Effector memory CD4-positive, alpha-beta T cell (primary cell): ENCODE data around the gene LYPD5.
A peak's percentile ranks its signal among the peaks of the same experiment; 100 is the strongest.
"Not testable (repeated sequence)": the region's sequence is repeated elsewhere in the genome, so short reads cannot be mapped to it uniquely, and the experiment has no call there.

Source experiments
- DNase-seq, 3 donors: peaks; one replicate each; pipeline ENCODE4 v3.0.0-alpha.2; 2020
- H3K27ac ChIP-seq: 2 replicates; pipeline ENCODE4 v1.7.0; 2013; ENCODE audit warnings: mild to moderate bottlenecking, low read length, moderate library complexity; ENCODE audit not compliant: insufficient read depth, poor library complexity, severe bottlenecking
- H3K27me3 ChIP-seq: replicated peaks from 2 replicates; pipeline ENCODE4 v1.7.0; 2013; ENCODE audit warnings: mild to moderate bottlenecking, low read length; ENCODE audit not compliant: insufficient read depth, control insufficient read depth, poor library complexity, severe bottlenecking
- H3K36me3 ChIP-seq: 2 replicates; pipeline ENCODE4 v1.7.0; 2013; ENCODE audit warnings: mild to moderate bottlenecking, low read length, moderate library complexity; ENCODE audit not compliant: control insufficient read depth, insufficient read depth
- H3K4me1 ChIP-seq: 2 replicates; pipeline ENCODE4 v1.7.0; 2013; ENCODE audit warnings: low read length, mild to moderate bottlenecking; ENCODE audit not compliant: control insufficient read depth, insufficient read depth, poor library complexity, severe bottlenecking
- H3K4me3 ChIP-seq: 2 replicates; pipeline ENCODE4 v1.7.0; 2013; ENCODE audit warnings: low read length, low read depth, mild to moderate bottlenecking; ENCODE audit not compliant: insufficient read depth, poor library complexity, severe bottlenecking
- H3K9me3 ChIP-seq: 2 replicates; pipeline ENCODE4 v1.7.0; 2013; ENCODE audit warnings: mild to moderate bottlenecking, low read length, moderate library complexity; ENCODE audit not compliant: control insufficient read depth

LYPD5 gene

GRCh38 chr19:43807651-43808050 is 5.4 kb upstream of the LYPD5 start:
- Histone ChIP-seq H3K36me3 (no peaks in the 10 kb centered on the region), H3K4me1 (peaks cover 3% of the 10 kb centered on the region), H3K4me3 (no peak overlapping the region), H3K27me3 (no peaks in the 10 kb centered on the region), H3K9me3 (no peaks in the 10 kb centered on the region), H3K27ac (no peak overlapping the region)
- no peak for DNase-seq

- no peak overlapping the region for H3K27ac ChIP-seq
- no peaks in the 10 kb centered on the region for H3K27me3 ChIP-seq
- peaks cover 1% of the 10 kb centered on the region for H3K4me1 ChIP-seq
- H3K36me3 ChIP-seq: no peaks in the 10 kb centered on the region
- H3K9me3 ChIP-seq: no peaks in the 10 kb centered on the region
- DNase-seq: no peak
- no peak overlapping the region for H3K4me3 ChIP-seq
Measured at GRCh38 chr19:43806848-43807247, 4.6 kb upstream of the LYPD5 start.

GRCh38 chr19:43806401-43806800 is 4.2 kb upstream of the LYPD5 start:
- not testable (repeated sequence) for H3K27me3 ChIP-seq, H3K9me3 ChIP-seq, H3K4me1 ChIP-seq, H3K27ac ChIP-seq, DNase-seq, H3K36me3 ChIP-seq, H3K4me3 ChIP-seq

GRCh38 chr19:43804432-43804831 is 2.2 kb upstream of the LYPD5 start:
- DNase-seq: no peak
- Histone ChIP-seq H3K27ac (no peak overlapping the region), H3K27me3 (no peaks in the 10 kb centered on the region), H3K4me1 (no peaks in the 10 kb centered on the region), H3K4me3 (no peak overlapping the region), H3K9me3 (no peaks in the 10 kb centered on the region), H3K36me3 (no peaks in the 10 kb centered on the region)

- Histone ChIP-seq H3K27me3 (no peaks in the 10 kb centered on the region), H3K4me1 (peaks cover 6% of the 10 kb centered on the region), H3K27ac (no peak overlapping the region), H3K36me3 (no peaks in the 10 kb centered on the region), H3K9me3 (no peaks in the 10 kb centered on the region), H3K4me3 (no peak overlapping the region)
- DNase-seq: no peak
Measured at GRCh38 chr19:43799502-43800142, 2.6 kb downstream of the LYPD5 start.

GRCh38 chr19:43798546-43799409 is 3.5 kb downstream of the LYPD5 start:
- Histone ChIP-seq H3K27me3 (no peaks in the 10 kb centered on the region), H3K36me3 (no peaks in the 10 kb centered on the region), H3K9me3 (no peaks in the 10 kb centered on the region), H3K27ac (no peak overlapping the region), H3K4me1 (peaks cover 6% of the 10 kb centered on the region), H3K4me3 (peak overlapping the region; percentile 62)
- DNase-seq: peak; percentile 32 to 49 (median 34)

GRCh38 chr19:43798026-43798545 is 4.2 kb downstream of the LYPD5 start:
- DNase-seq: no peak
- Histone ChIP-seq H3K9me3 (no peaks in the 10 kb centered on the region), H3K27ac (no peak overlapping the region), H3K36me3 (no peaks in the 10 kb centered on the region), H3K4me3 (peak overlapping the region; percentile 62), H3K27me3 (no peaks in the 10 kb centered on the region), H3K4me1 (peaks cover 6% of the 10 kb centered on the region)

GRCh38 chr19:43797556-43797955 is 4.7 kb downstream of the LYPD5 start:
- no peak for DNase-seq
- Histone ChIP-seq H3K36me3 (no peaks in the 10 kb centered on the region), H3K4me3 (no peak overlapping the region), H3K4me1 (peaks cover 6% of the 10 kb centered on the region), H3K27me3 (no peaks in the 10 kb centered on the region), H3K9me3 (no peaks in the 10 kb centered on the region), H3K27ac (no peak overlapping the region)

GRCh38 chr19:43797118-43797517 is 5.1 kb downstream of the LYPD5 start:
- Histone ChIP-seq H3K27me3 (no peaks in the 10 kb centered on the region), H3K9me3 (no peaks in the 10 kb centered on the region), H3K36me3 (no peaks in the 10 kb centered on the region), H3K27ac (no peak overlapping the region), H3K4me1 (peaks cover 6% of the 10 kb centered on the region), H3K4me3 (no peak overlapping the region)
- no peak for DNase-seq

- no peaks in the 10 kb centered on the region for H3K4me1 ChIP-seq
- no peaks in the 10 kb centered on the region for H3K36me3 ChIP-seq
- H3K27ac ChIP-seq: no peak overlapping the region
- no peaks in the 10 kb centered on the region for H3K27me3 ChIP-seq
- no peaks in the 10 kb centered on the region for H3K9me3 ChIP-seq
- no peak for DNase-seq
- no peak overlapping the region for H3K4me3 ChIP-seq
Measured at GRCh38 chr19:43790587-43790986, 11.7 kb downstream of the LYPD5 start.
